K562 (cell line): ENCODE data around the gene UBE2L5. TPM values are rescaled to one million over a fixed set of nuclear protein-coding genes. Genes with fewer than 3 reads are reported as not detected.

ENCODE experiments used
- ARID2 ChIP-seq: fragments of 450-650 bp; IDR thresholded peaks from 2 replicates; pipeline ENCODE4 v1.6.1; 2017; ENCODE audit warnings: antibody characterized with exemption, mild to moderate bottlenecking
- CCNT2 ChIP-seq: IDR thresholded peaks from 2 replicates; pipeline ENCODE4 v1.6.1; 2011; ENCODE audit warnings: borderline replicate concordance, low read depth, mild to moderate bottlenecking, moderate library complexity, mixed read lengths, low read length; ENCODE audit not compliant: insufficient read length; ENCODE audit errors: extremely low read depth
- MTF1 ChIP-seq: fragments of 250-450 bp; sonication (Bioruptor Pico); IDR thresholded peaks from 2 replicates; pipeline ENCODE4 v1.9.0; 2021; ENCODE audit warnings: moderate library complexity, mild to moderate bottlenecking, inconsistent platforms, borderline replicate concordance
- MYNN ChIP-seq, 2 experiments: sonication (generic); formaldehyde crosslinking in 1 of 2; IDR thresholded peaks; 2 replicates each; pipeline versions ENCODE4 v1.5.0 to v1.6.1; 2016 to 2020; ENCODE audit warnings: antibody characterized with exemption in 1 of 2, missing genetic modification reagents in 1 of 2
- THAP12 ChIP-seq: fragments of 250-450 bp; sonication (Bioruptor Pico); IDR thresholded peaks from 2 replicates; pipeline ENCODE4 v1.9.0; 2021; ENCODE audit warnings: mild to moderate bottlenecking, inconsistent platforms
- THRB ChIP-seq: fragments of 450-650 bp; formaldehyde crosslinking; conservative IDR thresholded peaks from 2 replicates; pipeline ENCODE4 v1.4.0; 2022; ENCODE audit warnings: mild to moderate bottlenecking, missing genetic modification characterization
- ZBTB34 ChIP-seq: fragments of 250-450 bp; sonication (Bioruptor Pico); IDR thresholded peaks from 2 replicates; pipeline ENCODE4 v1.8.0; 2021; ENCODE audit warnings: mild to moderate bottlenecking, moderate library complexity
- ZNF407 ChIP-seq: fragments of 450-650 bp; IDR thresholded peaks from 2 replicates; pipeline ENCODE4 v1.6.1; 2016; ENCODE audit warnings: low read depth
- ZNF740 ChIP-seq, 3 experiments: fragments of 200-800 bp in 1 of 3; sonication (Bioruptor generic) in 1 of 3; sonication (generic) in 1 of 3; formaldehyde crosslinking in 1 of 3; IDR thresholded peaks; 2 replicates each; pipeline versions ENCODE4 v1.6.1 to v1.8.0; 2016 to 2022; ENCODE audit warnings: mild to moderate bottlenecking in 2 of 3, missing compliant biosample characterization in 2 of 3, missing genetic modification characterization in 2 of 3, missing genetic modification reagents in 1 of 3
- polyA plus RNA-seq, 8 experiments: library from polyadenylated mRNA; depleted of rRNA in 4 of 8; stranded (reverse) in 5 of 8; unstranded in 3 of 8; fragments of >200 nt; fragmentation: Nextera tagmentation in 2 of 8; fragmentation: Illumina TruSeq in 1 of 8; extraction: Ambion mirVana in 2 of 8; extraction: Trizol in 1 of 8; gene quantifications; 2 replicates each; pipeline versions ENCODE4 v1.2.1 to v1.2.3, GENCODE V29; 2011 to 2014; ENCODE audit warnings: inconsistent platforms in 1 of 8, missing spikeins in 1 of 8
- total RNA-seq, 7 experiments: library from RNA; depleted of rRNA in 6 of 7; stranded (reverse); fragments of >200 nt in 6 of 7; fragmentation: Illumina TruSeq in 2 of 7; extraction: Trizol in 2 of 7; gene quantifications; 2 replicates each; pipeline versions ENCODE4 v1.2.1 to v1.2.3, GENCODE V29; 2011 to 2021; ENCODE audit warnings: low replicate concordance in 1 of 7

Gene UBE2L5
- total and polyA plus RNA-seq, 9 of the 15 experiments (the other 6 are each of a cell fraction or from before 2014, with no cell fraction given) = 0.22 to 1.5 (median 0.86) TPM; not detected in 6

GRCh38 chr13:30398601-30399072 lies 23.7 kb upstream of the UBE2L5 start (continued):
- no peak for TF ChIP-seq ZNF407
- TF ChIP-seq ZNF740 (CRISPR knock-in tag; IDR thresholded peaks at IDR 0.05) = no peak
- TF ChIP-seq ZNF740 (tag; IDR thresholded peaks at IDR 0.05) = no peak
- TF ChIP-seq ARID2 = no peak
- no peak for TF ChIP-seq THAP12 (CRISPR knock-in tag)
- no peak for TF ChIP-seq CCNT2
- no peak for TF ChIP-seq MTF1 (CRISPR knock-in tag)
- no peak for TF ChIP-seq ZBTB34
- TF ChIP-seq THRB (CRISPR knock-in tag) = no peak
- TF ChIP-seq MYNN (IDR thresholded peaks at IDR 0.05) = no peak
- no peak for TF ChIP-seq MYNN (CRISPR knock-in tag; IDR thresholded peaks at IDR 0.05)
